ENCODE results near the gene ANKRD2.
"Not testable (repeated sequence)": the region's sequence is repeated elsewhere in the genome, so short reads cannot be mapped to it uniquely, and the experiment has no call there.

Gene ANKRD2

DNA sequence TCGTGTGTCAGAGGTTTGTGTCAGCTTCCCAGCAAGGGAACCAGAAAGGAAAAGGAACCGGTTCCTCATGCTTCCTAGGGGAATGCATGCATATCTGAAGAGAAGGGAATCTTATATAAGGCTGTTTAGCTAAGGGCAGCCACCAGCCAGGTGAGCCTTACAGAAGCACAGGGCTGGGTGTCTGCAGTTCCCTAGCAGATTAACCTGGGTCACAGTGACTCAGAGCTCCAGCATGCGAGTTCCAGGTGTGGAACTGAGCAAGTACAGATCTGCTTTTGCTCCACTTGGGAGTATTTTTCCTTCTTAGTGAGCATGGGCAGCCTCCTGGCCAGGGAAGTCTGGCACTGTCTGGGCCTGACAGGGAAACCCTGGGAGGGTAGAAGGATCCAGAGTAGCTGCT lies 957 bp upstream of the ANKRD2 start:
- no peak for DNase-seq (ENCODE audit: low read depth in 3 of 3)

DNA sequence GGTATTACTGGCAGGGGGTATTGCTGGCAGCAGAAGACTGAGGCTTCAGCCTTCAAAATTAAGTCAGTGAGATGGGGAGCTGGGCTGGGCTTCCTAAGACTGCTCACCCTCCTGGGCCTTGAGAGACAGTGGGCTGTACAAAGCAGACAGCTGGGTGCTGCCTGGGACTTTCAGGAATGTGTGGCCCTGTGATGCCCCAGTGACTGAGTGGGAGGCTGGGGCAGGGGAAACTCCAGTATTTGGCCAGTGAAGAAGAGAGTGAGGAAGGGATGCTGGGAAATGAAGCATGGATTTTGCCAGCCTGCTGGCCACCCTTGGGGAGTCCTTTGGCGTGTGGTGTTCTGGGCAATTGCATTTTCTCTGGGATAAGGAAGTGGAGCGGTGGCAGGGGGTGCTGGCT lies 442 bp downstream of the ANKRD2 start:
- no peak for DNase-seq (ENCODE audit: low read depth in 3 of 3)

DNA sequence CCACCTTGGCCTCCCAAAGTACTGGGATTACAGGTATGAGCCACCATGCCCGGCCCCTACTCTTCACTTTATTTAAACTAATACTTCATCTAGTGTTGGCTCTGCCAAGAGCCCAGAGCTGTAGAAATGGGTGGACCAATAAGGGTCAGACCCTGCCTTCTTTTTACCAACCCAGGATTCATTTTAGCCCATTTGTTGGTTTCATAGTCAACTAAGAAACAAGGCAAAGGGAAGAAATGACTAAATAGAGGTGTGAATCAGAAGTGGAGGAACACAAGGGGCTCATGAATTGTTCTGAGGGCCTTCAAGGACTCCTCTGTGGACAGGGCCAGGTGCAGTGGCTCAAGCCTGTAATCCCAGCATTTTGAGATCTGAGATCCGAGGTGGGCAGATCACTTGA lies 1.1 kb downstream of the ANKRD2 start:
- DNase-seq (ENCODE audit: low read depth in 3 of 3), result no peak

DNA sequence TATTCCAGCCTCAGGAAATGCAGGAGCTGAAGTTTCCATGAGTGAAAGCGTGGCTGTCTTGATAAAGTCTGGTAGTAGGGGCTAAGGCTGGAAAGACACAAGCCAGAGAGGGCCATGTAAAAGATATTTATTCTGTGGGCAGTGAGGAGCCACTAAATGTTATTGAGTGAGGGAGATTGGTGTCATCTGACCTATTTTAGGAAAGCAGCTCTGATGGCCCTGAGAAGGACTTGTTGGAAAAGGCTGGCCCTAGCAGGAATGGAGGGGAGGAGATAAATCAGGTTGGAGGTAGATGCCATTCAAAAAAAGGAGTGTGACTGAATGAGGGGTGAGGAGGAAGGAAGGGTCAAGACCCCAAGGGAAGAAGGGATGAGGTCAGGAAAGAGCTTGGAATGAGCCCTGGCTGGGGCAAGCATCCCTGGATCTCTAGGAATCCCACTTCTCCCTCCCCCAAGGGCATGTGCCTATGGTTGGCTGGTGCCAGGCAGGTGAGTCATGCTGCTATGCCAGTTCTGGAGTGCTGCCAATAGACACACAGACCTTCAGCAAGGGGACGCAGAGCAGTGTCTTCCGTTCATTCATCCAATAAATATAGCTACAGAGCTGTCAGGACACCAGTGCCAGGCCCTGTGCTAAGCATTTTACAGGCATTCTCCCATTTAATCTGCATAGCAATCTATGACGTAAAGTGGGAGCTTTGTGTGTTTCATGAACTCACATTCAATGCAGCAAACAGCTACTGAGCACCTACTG lies 2.0 kb downstream of the ANKRD2 start:
- no peak for DNase-seq (ENCODE audit: low read depth in 3 of 3)

DNA sequence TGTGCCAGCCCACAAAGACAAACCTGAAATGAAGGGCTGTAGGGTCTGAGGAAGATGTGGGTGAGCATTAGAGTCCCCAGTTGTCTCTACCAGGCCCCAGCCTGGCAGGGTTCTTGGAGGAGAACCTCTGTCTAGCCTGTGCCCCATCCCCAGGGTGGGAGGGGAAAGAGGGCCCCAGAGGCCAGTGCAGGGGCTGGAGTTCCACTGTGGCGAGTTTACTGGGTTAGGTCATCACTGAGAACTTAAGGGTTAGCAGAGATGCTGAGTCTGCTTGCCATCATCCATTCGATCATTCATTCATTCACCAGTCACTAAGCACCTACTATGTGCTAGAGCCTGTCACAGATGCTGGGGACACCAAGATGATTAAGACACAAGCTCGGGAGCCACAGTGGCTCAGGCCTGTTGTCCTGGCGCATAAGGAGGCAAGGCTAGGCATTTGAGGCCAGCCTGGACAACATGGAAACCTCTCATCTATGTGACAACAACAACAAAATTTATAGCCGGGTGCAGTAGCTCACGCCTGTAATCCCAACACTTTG lies 2.6 kb downstream of the ANKRD2 start:
- no peak for DNase-seq (ENCODE audit: low read depth in 3 of 3)

DNA sequence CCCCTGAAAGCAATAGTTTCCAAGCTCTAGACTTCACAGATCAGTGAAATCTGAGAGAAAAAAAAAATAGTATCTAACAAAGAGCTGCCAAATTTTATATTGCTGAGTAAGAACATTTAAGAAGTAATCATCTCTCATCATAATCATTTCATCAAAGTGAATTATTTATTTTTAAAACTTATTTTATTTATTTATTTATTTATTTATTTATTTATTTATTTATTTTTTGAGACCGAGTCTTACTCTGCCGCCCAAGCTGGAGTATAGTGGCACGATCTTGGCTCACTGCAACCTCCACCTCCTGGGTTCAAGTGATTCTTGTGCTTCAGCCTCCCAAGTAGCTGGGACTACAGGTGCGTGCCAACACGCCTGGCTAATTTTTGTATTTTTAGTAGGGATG lies 3.9 kb downstream of the ANKRD2 start:
- not testable (repeated sequence) for DNase-seq (ENCODE audit: low read depth in 3 of 3)

DNA sequence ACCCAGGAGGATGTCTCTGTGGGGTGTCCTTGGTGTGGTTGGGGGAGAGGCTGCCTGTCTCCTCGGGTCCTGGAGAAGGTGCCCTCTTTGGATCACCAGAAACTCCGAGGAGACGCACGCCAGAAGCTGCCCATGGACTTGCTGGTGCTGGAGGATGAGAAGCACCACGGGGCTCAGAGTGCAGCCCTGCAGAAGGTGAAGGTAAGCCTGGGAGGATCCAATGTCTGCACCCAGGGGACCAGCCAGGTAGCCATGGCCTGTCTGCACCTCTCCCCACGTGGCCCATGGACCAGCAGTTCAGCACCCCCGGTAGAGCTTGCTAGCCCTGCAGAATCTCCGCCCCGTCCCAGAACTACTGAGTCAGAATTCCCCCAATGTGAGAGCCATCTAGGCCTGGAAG lies 5.1 kb downstream of the ANKRD2 start:
- no peak for DNase-seq (ENCODE audit: low read depth in 3 of 3)

DNA sequence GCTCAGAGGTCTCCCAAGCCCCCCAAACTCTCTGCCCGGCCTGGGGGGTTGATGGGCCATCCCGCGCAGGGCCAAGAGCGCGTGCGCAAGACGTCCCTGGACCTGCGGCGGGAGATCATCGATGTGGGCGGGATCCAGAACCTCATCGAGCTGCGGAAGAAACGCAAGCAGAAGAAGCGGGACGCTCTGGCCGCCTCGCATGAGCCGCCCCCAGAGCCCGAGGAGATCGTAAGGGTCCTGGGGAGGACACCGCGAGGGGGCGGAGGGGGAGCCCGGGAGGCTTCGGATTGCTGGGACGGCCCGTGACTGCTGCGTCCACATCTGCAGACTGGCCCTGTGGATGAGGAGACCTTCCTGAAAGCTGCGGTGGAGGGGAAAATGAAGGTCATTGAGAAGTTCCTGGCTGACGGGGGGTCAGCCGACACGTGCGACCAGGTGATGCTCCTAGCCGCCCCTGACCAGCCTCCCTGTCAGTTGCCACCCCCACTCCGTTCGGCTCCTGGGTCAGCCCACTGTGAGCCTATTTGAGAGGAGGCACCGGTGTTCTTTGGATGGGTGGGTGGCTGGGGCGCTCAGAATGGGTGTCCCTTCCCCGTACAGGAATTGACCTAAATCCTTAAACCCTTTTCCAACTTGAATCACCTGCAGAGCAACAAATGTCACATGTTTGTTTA lies 5.7 kb downstream of the ANKRD2 start:
- DNase-seq (ENCODE audit: low read depth in 3 of 3), result no peak

DNA sequence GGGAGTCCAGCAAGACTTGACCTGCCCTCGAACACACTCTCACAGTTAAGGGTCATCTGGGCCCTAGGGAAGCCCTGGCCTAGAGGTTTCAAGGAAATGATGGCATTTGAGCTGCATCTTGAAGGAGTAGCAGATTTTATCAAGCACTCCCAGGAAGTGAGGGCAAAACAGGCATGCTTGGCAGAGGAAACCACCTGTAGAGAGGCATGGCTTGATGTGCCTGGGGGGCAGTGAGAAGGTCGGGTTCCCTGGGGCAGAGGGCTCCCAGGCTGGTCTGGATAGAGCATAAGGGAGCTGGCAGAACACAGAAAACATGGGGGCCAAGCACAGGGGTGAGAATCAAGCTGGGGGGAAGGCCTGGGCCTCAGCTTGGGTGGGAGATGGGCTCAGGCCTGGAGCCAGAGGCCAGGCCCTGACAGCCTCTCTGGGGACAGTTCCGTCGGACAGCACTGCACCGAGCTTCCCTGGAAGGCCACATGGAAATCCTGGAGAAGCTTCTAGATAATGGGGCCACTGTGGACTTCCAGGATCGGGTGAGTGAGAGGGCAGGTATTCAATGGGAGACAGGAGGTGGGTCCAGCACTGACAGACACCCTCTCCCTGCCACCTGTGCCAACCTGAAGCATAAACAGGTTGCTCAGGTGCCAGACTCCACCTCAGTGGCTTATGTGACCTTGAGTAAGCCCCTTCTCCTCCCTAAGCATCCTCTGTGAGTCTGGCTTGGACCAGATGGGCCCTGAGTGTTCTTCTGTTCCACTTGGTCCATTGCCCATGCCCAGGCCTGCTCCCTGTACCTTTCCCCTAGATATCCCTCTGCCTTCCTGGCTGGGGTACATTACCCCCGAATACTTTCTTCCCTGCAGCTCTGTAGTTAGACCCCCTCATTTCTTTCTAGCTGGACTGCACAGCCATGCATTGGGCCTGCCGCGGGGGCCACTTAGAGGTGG lies 8.1 kb downstream of the ANKRD2 start:
- no peak for DNase-seq (ENCODE audit: low read depth in 3 of 3)

DNA sequence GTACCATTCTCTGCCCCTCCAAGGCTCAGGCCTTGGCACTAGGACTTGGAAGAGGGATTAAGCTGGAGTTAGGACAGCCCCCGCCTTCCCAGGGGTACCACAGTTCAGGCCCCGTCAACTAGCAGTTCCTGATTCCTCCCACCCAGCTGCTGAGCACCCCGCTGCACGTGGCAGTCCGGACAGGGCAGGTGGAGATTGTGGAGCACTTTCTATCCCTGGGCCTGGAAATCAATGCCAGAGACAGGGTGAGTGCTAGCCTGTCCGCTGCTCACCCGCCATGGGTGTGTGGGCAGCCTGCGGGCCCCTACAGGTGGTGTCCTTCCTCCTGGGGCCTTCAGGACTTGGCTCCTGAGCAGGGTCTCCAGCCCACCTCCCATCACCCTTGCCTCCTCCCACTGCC lies 9.6 kb downstream of the ANKRD2 start:
- no peak for DNase-seq (ENCODE audit: low read depth in 3 of 3)

DNA sequence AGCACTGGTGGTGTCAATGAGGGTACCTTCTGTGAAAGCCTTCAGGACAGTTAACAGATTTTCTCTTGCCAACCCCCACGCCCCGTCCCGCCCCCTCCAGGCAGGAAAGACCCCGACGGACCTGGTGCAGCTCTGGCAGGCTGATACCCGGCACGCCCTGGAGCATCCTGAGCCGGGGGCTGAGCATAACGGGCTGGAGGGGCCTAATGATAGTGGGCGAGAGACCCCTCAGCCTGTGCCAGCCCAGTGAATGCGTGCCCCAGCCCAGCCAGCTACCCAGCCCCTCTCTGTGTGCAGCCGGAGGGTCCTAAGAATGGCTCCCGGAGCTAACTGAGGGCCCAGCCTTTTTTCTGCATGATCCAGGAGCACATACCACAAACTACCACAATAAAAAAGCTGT lies 10.9 kb downstream of the ANKRD2 start:
- DNase-seq (ENCODE audit: low read depth in 3 of 3), result no peak

DNA sequence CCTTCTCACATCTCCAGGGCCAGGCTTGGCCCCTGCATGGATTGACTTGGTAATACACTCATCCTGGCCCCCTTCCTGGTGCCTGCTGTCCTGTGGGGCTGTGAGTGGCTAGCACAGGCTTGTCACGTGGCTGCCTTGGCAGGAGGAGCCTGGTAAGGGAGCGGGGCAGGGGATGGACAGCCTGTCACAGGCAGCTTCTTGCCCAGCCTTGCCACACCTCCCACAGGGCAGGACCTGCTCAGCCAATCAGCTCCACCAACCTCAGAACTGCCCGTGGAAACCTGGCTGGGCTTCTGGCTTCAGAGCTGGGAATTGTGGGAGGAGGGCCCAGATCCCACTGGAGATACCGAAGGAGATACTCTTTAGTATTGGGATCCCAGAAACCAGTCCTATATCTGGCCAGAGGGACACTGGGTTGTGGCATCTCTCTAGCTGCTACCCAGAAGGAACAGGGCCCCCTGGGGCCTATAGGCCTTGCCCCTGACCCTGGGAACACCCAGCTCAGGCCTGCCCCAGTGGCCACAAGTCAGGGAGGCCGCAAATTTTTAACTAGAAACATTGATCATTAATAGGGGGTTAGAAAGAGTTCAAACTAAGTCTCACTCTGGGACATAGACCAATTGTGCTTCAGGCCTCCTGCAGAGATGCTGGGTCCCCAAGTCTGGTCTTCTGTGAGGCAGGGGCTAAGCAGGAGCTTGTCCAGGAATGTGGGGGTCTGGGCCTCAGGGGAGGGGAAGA lies 11.7 kb downstream of the ANKRD2 start, which contains the start of gene HOGA1:
Gene HOGA1 (plus strand): TSS at position 330 of the 738 bp plus-strand sequence. CDS start 315 bp downstream, at position 645.
- DNase-seq (ENCODE audit: low read depth in 3 of 3), result no peak

DNA sequence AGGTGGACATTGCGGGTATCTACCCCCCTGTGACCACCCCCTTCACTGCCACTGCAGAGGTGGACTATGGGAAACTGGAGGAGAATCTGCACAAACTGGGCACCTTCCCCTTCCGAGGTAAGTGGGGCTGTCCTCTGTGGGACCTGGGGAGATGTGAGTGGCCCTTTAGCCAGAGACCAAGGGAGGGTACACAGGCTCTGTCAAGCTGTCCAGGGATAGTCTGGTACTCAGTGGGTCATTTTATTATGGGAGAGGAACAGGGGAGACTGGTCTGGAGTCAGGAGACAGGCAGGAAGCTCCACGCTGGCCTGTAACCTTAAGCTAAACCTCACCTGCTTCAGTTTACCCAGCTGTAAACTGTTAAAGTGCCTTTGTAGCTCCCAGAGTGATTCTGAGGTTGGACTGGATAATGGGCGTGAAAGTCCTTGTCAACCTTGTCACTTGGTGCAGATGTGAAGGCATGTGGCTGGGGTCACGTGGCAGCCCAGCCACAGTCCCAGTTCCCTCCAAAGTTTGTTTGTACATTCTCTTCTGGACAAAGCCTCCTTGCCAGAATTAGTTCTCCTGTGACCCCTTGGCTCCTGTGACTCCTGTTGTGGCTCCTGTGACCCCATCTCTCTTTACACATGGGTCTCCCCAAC lies 12.3 kb downstream of the ANKRD2 start:
- no peak for DNase-seq (ENCODE audit: low read depth in 3 of 3)

DNA sequence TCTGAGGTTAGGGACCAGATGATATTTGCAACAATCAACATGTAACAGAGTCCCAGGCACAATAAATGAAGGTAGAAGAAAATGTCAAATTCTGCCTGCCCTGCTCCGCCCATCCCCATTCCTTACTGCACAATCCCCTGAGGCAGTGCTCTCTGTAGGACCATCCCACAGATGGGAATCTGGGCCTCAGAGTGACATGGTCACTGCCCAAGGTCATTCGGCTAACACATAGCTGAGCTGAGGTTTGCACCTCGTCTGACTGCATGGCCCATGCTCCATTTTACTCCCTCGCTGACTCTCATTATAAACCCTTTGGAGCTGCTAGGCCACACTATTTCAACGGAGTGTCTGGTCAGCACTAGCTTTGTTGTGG lies 12.8 kb downstream of the ANKRD2 start:
- no peak for DNase-seq (ENCODE audit: low read depth in 3 of 3)

DNA sequence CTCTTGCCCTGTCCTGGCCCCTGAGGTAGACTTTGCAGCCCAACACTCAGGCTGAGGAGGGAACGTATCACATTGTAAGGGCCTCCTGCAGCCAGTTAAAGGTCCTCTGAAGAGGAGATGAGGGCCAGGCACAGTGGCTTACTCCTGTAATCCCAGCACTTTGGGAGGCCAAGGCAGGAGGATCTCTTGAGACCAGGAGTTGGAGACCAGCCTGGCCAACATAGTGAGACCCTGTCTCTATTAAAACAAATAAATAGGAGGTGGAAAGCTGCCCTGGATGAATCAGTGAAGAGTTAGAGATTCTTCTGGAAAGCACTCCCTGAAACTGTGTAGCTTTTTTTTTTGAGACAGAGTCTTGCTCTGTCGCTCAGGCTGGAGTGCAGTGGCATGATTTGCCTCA lies 14.6 kb downstream of the ANKRD2 start:
- DNase-seq (ENCODE audit: low read depth in 3 of 3), result no peak

DNA sequence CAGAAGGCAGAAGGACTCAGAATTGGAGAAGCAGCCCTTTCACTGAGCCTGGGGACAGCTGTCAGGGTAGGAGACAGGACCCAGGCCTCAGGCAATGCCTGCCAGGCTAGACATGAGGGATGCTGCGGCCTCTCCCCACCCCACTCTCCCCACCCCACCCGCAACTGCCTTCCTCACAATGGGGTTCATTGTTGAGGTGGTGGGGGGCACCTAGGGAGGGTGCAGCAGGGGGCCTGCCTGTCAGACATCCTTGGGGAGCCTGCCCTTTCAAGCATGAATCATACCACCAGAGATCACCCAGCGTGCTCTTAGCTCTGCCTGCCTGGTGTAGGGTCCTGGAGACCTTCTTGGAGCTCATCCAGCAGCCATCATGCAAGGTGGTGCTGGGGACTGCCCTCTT lies 16.9 kb downstream of the ANKRD2 start, which contains the start of gene C10orf62:
Gene C10orf62 (plus strand): TSS at position 243 of the 400 bp plus-strand sequence. CDS start 177 bp downstream, outside the sequence.
- no peak for DNase-seq (ENCODE audit: low read depth in 3 of 3)

DNA sequence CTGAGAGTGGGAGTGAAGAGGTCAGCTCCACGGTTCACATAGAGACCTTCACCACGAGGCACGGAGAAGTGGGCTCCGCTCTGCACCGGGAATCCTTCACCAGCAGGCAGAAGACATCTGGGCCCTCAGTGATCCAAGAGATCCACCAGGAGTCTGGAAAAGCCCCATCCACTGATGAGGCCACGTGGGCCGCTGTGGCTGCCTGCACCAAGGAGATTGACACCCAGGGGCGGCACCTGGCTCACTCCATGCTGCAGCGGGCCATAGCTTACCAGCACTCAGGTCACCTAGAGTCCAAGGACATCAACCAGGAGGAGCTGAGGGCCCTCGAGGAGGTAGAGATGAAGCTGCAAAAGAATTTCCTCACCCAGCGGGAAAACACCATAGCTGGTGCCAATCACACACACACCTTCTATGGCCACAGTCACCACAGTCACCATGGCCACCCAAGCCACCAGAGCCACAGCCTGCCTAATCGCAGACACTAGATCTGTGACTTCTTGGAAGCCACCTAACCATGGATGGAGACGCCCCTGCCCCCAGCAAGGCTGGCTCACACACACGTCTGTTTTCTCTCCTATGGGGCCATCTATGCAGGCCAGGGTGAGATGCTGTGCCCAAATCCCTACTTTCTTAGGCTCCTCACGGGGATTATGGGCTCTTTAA lies 17.6 kb downstream of the ANKRD2 start:
- DNase-seq (ENCODE audit: low read depth in 3 of 3), result no peak

DNA sequence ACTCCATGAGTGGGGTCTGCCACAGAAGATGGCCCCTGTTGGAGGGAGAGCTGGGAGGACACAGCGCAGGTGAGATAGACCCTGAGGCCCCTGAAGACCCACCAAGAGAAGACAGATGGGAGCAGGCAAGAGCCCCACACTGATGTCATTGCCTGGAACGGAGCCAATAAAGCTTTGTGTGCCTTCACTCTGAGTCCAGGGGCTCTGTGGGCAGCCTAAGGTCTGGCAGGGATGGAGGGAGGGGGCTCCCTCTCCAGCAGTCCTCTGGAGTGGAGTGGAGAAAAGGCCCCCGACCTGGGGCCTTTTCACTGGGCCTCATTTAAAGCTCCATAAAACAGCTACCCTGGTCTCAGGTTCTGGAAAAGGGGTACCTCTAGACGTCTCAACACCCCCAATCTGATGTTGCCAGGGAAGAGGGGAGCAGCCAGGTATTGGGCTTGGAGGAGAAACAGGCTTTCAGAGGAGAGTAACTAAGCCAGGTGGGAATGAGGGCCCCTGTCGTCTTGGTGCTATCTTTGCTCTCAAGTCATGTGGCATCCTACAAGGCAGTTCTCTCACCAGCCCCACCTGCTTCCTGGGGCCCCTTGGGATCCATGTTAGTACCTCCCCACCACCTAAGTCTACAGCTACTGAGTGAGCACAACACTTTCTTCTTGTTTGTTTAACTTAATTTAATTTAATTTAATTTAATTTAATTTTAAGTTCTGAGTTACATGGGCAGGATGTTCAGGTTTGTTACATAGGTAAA lies 18.3 kb downstream of the ANKRD2 start:
- DNase-seq (ENCODE audit: low read depth in 3 of 3), result no peak

DNA sequence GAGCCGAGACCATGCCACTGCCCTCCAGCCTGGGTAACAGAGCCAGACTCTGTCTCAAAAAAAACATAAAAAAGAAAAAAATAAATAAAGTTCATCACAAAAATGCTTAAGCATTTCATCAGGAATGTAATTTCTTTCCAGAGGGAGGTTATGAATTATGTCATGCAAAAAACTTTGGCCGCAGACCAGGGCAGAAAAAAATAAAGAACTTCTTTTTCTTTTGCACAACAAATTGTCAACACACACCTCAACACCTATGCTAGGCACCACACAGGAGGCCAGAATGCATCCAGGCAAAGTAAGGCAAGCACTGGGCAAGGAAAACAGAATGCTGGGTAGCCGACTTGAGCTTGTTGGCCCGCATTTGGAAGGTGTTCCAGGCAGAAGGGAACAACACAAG lies 20.8 kb downstream of the ANKRD2 start:
- DNase-seq (ENCODE audit: low read depth in 3 of 3), result no peak
